HG03460 (cell line): ENCODE measurements around the gene GAREM2.
"Not testable (repeated sequence)": the region's sequence is repeated elsewhere in the genome, so short reads cannot be mapped to it uniquely, and the experiment has no call there.

ENCODE experiments used
- ATAC-seq: cut with Tn5 transposase; IDR thresholded peaks from one replicate; pipeline ENCODE4 v1.9.1; 2021; ENCODE audit not compliant: unreplicated experiment

The GAREM2 gene

DNA sequence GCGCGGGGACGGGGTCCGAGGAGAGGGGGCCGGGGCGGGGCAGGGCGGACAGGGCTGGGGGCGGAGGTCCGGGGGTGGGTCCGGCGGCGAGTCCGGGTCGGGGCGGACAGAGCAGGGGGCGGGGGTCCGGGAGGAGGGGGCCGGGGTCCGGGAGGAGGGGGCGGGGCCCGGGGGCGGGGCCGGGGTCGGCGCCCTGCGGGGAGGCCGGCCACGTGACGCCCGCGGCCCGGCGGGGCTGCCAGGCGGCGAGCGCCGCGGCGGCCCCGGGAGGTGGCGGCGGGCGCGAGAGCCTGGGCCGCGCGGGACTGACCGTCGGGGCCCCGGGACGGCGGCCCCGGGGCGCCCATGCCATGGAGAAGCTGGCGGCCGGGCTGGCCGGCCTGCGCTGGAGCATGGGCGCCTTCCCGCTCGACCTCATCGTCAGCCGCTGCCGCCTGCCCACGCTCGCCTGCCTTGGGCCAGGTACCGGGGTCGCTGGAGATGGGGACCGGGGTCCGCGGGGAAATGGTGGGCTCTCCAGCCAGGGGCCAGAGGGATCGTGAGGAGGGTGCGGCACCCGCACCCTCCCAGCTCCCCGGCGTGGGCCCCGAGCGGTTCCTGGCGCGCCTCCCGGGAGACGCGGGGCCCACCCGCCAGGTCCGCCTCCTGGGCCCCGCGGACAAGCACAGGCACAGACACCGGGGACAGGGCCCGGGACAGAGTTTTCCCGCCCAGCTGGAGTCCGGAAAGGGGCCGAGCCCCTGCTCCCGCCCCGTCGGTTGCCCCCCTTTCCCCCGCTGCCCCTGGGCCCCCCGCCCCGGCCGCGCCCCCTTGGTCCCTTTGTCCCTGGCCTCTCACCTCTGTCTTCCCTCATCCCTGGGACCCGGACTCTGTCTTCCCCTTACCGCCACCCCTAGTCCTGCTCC, at the start of gene GAREM2:
Gene GAREM2, plus strand, starts transcription at position 218 of the 905 bp plus-strand sequence. Its CDS starts 133 bp downstream, at position 351.
- ATAC-seq = no peak

DNA sequence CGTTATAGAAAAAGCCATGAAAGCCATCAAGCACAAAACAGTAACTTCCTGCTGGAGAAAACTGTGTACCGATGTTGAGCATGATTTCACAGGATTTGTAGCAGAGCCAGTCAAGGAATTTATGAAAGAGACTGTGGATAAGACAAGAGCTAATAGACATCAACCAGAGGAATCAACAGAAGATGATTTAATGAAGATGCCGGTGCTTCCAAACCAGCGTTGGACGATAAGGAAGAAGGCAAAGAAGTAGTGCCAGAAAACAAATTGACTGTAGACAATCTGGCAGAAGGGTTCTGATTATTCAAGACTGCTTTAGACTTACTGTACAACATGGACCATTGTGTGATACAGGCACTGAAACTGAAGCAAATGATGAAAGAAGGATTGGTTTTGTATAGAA, 49.5 kb upstream of the GAREM2 start:
- ATAC-seq = no peak

DNA sequence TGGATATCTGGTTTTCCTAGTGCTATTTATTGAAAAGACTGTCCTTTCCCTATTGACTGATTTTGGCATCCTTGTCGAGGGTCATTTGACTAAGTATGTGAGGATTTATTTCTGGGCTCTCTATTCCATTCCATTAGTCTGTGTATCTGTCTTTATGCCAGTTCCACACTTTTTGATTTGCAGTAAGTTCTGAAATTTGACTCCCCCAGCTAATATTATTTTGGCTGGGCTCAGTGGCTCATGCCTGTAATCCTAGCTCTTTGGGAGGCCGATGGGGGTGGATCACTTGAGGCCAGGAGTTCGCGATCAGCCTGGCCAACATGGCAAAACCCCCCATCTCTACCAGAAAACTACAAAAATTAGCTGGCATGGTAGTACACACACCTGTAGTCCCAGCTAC, 46.8 kb upstream of the GAREM2 start:
- no peak for ATAC-seq

DNA sequence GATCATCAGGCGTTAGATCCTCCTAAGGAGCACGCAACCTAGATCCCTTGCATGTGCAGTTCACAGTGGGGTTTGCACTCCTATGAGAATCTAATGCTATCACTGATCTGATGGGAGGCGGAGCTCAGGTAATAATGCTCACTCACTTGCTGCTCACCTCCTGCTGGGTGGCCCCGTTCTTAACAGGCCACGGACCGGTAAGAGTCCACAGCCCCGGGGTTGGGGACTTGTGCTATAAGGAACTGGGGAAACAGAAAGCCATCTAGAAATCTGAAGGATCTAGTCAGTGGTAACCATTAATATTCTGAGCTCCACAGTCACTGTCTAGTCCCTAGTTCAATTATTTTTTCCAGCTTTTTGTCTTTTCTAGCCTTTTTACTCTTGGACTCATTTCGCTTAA, 44.7 kb upstream of the GAREM2 start:
- ATAC-seq = no peak

DNA sequence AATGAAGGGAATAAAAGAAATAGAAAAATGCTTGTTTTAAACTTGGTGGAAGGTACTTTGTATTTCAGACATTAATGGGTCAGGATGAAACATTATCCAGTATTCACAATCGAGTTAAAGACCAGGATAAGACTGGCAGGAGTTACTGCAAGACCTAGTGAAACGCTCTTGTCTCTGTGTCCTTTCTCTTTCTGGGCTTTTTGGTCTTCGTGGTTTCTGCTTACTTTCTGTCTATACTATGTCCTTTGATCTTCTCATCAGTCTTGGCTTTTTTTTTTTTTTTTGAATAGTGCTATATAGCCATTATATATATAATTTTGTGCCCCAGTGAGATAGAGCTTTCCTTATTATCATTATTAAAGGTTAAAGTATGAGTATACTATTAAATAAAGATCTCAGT, 42.1 kb upstream of the GAREM2 start:
- ATAC-seq = no peak

DNA sequence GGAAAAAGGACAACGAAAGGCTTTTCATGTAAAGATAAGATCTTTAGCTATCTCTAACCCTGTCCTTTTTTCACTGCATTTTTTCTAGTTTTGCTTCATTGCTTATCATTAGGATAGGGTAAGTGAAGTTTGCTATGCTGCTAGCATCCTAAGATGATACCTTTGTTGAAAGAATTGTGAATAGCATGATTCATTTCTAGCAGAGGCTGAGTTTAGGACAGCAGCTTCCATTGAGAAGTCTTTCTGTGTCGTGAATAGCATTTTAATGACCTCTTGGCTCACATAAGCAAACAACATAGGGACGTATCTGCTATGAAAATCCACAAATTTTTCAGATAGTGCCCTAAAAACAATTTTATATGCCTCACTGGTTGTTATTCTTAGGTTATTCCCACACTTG, 36.4 kb upstream of the GAREM2 start:
- no peak for ATAC-seq

DNA sequence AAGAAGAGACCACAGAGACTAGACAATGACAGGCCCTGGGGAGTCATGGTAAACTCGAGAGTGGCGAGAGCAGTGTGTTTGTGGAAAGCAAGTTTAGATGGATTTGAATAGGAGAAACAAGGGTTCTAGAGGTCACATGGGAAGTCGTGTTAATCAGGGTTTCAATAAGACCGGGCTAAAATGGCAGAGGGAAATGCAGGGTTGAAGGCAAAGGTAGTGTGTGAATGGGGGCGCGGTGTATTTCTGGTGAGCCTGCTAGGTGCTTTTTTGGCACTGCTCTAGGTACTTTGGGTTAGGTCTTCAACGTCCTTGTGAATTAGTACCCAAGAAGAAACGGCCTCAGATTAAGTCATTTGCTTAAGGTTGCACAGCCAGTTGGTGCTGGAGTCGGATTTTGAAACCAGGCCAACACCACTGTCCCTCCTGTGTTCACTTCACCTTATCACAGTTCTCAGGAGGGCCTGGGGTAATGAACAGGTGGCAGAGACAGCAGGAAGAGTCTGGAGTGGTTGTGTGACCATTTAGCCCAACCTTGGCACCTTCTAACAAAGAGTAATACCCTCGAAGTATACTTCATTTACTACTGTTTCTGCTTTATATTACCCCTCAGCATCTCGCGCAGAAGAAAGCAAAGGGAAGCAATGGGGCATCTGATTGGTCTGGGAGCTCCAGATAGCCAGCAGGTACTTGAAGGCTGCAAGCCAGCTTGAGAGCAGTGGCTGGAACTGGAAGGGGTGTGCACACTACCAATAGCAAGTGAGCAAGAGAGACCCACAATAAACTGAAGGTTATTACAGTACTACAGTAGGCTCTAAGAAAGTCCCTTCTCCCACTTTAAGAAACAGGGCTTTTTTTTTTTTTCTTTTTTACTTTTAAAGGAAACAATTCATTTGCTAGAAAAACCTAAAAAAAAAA, 33.4 kb upstream of the GAREM2 start:
- ATAC-seq = no peak

DNA sequence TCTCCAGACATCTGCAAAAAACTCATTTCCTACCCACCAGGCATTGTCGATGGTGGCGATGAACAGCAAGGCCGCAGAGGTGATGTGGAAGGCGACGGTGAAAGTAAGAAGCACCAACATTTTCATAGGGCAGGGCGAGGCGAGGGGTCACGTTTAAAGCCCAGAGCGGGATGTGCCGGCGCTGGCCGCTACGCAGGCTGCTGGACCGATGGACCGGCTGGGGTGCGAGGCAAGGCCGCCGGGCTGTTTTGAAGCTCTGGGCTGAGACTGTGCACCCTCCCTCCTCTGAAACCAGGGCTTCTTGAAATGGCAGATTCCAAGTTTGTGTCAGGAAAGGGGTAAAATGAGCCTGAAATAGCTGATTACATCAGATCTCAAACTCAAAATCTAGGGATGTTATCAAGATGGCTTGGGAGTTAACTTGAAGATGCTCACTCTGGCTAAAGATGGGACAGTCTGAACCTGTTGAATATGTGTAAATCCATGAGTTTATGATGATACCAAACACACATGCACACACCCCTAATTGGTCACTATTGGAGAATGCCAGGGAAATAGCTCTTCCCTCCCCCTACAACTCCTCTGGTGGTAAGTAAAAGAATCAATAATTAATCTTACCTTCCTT, 31.6 kb upstream of the GAREM2 start:
- no peak for ATAC-seq

DNA sequence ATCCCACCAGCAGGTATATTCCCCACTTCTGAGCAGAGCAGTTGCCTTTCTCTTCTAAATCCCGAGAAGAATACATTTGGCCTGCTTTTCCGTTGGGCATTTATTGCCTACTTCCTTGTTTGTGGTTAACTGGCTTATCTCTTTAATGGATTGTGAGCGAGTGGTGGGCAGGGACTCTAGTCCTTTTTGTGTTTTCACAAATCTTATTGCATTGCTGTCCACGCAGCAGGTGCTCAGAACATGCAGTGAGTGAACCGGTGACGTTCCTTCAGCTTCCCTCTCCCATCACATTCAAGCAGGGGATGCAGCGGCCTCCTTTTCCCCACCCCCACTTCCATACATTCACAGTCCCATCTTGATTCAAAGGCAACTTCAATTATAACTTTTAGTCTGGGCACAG, 28.9 kb upstream of the GAREM2 start:
- ATAC-seq = no peak

DNA sequence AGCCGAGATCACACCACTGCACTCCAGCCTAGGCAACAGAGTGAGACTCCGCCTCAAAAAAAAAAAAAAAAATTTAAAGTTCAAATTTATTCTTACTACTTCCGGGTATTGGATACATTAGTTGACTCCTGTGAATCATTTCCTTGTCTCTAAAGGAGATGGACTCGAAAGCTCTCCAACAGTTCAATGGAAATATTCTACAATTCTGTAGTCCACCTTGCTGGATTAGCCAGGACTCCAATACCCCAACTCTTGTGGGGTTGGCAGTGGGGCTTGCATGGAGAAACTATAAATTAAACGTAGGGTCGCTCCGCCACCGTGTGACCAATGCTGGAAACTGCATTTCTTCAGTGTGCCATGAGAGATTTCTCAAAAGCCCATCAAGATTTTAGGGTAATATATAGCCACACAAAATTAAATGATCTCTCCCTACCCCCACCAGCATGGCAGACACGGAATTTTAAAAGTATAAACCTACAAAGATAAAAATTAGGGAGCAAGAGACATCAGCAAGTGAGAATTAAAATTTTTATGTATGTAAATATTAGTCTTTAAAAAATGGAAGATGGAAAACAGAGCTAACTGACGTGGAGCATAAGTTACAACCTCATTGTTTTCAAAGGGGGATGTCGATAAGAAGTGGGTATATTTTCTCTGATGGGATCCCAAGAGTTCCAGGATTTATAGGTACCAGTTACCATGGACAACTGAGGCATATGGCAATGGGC, 27.8 kb upstream of the GAREM2 start:
- no peak for ATAC-seq

DNA sequence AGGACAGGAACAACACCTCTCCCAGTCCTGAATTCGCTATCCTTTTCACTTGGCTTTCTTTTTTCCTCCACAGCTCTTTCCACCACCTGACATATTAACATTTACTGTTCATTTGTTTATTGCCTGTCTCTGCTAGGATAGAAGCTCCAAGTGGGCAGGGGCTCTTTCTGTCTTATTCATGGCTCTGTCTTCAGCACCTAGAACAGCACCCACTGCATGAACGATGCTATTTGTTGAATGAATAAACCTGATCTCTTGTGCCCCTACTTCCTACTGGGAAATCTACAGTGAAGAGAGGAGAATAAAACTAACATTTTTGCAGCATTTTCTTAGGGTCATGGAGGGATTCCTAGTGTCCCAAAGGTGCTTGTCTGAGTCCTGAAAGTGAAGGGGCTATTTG, 24.4 kb upstream of the GAREM2 start:
- no peak for ATAC-seq

DNA sequence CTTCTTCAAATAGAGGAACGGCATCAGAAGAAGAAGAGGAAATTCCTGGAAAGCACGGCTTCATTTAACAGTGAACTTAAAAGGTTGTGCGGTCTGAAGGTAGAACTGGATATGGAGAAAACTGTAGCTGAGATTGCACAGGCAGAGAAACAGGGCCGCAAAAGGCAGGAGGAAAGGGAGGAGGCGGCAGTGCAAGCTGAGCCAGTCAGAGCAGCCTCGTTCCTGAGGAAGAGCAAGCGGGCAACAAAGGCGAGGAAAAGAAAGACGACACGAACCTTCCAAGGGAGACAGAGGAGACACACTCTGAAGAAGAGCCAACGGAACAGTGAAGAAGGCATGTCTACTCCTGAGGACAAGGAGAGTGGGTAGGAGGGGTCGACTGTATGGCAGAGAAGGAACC, 22.6 kb upstream of the GAREM2 start:
- ATAC-seq = no peak

DNA sequence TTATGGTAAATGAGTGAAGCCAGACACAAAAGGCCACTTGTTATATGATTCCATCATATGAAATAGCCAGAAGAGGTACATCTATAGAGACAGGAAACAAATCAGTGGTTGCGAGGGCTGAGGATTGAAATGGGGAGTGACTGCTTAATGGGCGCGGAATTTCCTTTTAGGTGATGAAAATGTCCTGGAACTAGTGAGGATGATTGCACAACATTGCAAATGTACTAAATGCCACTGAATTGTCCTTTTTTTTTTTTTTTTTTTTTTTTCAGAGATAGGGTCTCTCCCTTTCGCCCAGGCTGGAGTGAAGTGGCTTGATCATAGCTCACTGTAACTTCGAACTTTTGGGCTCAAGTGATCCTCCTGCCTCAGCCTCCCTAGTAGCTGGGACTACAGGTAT, 15.3 kb upstream of the GAREM2 start:
- no peak for ATAC-seq

DNA sequence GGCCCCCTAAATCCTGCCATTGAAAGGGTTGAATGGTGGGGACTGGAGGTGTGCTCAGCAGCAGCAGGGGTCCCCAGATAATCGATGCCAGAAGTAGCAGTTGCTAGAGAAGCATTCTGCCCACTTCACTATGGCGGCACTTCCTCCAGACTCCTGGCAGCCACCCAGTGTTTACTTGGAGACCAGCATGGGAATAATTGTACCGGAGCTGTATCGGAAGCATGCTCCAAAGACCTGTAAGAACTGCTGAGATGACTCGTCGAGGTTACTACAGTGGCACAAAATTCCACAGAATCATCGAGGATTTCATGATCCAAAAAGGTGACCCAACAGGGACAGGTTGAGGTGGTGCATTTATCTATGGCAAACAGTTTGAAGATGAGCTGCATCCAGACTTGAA, 11.0 kb upstream of the GAREM2 start:
- ATAC-seq = no peak

DNA sequence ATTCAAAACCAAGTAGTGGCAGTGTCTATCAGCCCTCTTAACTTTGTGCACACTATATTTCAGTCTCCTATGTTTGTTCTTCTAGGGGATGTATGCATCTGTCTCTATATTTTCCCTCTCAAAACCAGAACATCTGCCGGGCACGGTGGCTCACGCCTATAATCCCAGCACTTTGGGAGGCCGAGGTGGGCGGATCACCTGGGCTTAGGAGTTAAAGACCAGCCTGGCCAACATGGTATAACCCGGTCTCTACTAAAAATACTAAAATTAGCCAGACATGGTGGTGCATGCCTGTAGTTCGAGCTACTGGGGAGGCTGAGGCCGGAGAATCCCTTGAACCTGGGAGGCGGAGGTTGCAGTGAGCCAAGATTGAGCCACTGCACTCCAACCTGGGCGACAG, 9.9 kb upstream of the GAREM2 start:
- ATAC-seq = no peak

DNA sequence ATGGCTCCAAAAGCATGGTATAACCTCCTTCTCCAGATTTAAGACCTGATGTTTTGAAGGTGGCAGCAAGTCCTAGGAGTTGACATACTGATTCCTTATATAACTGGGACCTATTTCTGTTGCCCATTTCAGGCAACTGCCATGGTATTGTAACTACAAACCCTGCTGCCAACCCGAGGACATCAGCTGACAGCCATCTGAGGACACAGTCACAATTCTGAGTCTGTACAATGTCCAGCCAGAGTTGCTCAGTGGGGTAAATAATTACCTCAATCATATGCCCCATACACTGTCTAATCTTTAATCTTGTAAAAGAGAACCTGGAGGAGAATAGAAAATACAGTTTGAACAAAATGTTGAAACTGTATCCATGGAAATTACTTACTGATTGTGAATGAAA, 8.7 kb upstream of the GAREM2 start:
- no peak for ATAC-seq

DNA sequence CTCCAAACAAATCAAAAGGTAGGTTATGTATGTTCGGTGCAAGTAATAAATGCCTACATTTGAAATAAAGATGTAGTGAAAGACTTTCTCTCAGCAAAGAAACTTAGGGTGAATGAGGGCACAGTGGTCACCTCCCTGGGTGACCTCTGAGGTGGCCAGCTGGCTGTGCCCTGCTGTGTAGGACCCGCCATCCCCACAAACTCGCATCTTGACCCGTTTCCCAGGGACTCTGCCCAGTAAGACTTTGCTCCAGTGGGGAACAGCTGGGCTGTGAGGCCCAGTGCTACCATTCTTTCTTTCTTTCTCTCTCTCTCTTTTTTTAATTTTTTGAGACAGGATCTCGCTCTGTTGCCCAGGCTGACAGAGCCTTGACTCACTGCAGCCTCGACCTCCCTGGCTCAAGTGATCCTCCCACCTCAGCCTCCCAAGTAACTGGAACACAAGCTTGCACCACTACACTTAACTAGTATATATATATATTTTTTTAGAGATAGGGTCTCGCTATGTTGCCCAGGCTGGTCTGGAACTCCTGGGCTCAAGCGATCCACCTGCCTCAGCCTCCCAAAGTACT, 8.2 kb upstream of the GAREM2 start:
- no peak for ATAC-seq

DNA sequence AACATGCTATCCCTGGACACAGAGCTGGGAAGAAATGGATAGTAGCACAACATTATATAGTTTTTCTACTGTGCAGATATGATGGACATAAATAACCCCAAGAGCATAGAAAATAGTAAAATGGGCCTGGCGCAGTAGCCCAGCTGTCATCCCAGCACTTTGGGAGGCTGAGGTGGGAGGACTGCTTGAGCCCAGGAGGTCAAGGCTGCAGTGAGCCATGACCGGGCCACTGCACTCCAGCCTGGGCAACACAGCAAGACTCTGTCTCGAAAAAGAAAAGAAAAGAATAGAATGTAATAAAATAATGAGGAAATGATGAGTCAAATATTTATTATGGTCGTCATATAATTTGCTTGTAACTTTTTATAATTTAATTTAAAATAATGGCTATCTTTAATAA, 7.5 kb upstream of the GAREM2 start:
- no peak for ATAC-seq

DNA sequence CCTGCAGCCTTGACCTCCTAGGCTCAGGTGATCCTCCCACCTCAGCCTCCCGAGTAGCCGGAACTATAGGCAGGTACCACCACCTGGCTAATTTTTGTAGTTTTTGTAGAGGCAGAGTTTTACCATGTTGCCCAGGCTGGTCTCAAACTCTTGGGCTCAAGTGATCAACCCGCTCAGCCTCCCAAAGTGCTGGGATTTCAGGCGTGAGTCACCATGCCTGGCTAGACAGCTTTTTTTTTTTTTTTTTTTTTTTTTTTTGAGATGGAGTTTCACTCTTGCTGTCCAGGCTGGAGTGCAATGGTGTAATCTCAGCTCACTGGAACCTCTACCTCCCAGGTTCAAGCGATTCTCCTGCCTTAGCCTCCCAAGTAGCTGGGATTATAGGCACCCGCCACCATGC, 6.3 kb upstream of the GAREM2 start:
- not testable (repeated sequence) for ATAC-seq

DNA sequence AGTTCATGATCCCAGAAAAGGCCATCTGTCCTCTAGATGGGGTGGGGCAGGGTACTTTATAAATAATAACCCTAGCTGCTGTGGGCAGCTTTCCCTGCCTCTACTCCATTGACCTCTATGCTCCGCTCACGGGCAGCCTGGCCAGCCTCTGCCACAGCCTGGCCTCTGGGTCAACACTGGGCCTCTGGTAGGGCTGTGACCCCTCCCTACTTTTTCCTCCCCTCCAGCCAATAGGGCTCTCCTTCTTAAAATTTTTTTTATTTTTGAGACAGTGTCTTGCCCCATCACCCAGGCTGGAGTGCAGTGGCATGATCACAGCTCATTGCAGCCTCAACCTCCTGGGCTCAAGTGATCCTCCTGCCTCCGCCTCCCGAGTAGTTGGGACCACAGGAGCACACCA, 4.1 kb upstream of the GAREM2 start:
- no peak for ATAC-seq

DNA sequence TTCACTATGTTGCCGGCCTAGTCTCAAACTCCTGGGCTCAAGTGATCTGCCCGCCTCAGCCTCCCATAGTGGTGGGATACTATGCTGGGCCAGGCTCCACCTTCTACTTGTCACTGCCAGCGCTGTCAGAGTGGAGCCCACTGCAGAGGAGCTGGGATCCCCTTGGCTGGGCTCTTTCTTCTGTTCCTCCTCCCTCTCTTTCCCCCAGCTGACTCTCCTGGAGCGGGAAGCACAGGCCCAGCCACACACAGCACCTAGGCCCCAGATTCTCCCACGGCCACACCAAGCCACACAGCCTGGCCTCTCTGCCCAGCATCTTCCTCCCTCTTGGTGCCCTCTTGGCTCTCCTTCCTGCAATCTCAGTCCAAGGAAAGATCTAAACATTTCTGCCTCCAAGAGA, 3.7 kb upstream of the GAREM2 start:
- no peak for ATAC-seq
